ENCODE results near the gene CDK8. TPM values are rescaled to one million over a fixed set of nuclear protein-coding genes. Genes with fewer than 3 reads are reported as not detected.

The CDK8 gene
- total and polyA plus RNA-seq, 7 donors, result 6.2 to 14.5 (median 8.6) TPM

DNA sequence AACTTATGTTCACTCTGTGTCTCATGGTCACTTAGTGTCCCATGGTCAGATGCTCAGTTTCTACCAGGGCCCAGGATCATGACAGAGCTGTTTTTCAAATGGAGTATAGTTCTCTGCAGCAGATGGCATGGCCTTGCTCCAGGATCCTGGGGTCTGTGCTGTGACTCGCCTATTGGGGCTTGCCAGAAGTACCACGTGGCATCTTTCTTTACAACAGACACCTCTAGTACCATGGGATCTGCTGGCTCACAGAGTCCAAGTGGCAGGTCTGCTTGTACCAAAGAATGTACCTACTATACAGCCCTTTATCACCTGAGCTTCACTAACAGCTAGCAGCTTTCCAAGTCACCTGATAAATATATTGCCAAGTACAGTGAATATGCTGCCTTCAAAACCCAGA is 25.8 kb upstream of the CDK8 start:
- ATAC-seq (no peak), DNase-seq (no peak)
- Histone ChIP-seq H3K4me3 (no peak overlapping the region), H3K4me1 (peaks cover under 1% of the 10 kb centered on the region), H3K36me3 (ENCODE audit: insufficient read depth in 1 of 2, low read depth in 1 of 2) (no peaks in the 10 kb centered on the region), H3K9me3 (no peaks in the 10 kb centered on the region), H3K27me3 (ENCODE audit: insufficient read depth in 3 of 3, low read length in 2 of 3) (no peaks in the 10 kb centered on the region), H3K27ac (no peak overlapping the region)
- TF ChIP-seq, protein P1, sequence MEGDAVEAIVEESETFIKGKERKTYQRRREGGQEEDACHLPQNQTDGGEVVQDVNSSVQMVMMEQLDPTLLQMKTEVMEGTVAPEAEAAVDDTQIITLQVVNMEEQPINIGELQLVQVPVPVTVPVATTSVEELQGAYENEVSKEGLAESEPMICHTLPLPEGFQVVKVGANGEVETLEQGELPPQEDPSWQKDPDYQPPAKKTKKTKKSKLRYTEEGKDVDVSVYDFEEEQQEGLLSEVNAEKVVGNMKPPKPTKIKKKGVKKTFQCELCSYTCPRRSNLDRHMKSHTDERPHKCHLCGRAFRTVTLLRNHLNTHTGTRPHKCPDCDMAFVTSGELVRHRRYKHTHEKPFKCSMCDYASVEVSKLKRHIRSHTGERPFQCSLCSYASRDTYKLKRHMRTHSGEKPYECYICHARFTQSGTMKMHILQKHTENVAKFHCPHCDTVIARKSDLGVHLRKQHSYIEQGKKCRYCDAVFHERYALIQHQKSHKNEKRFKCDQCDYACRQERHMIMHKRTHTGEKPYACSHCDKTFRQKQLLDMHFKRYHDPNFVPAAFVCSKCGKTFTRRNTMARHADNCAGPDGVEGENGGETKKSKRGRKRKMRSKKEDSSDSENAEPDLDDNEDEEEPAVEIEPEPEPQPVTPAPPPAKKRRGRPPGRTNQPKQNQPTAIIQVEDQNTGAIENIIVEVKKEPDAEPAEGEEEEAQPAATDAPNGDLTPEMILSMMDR (IDR thresholded peaks at IDR 0.05), result no peak
- 53 to 73% (median 58%) methylated on average over 2 of the region's 2 CpGs for WGBS, 3 donors
- intact Hi-C loops (cut with DNase I), result no loop called here

DNA sequence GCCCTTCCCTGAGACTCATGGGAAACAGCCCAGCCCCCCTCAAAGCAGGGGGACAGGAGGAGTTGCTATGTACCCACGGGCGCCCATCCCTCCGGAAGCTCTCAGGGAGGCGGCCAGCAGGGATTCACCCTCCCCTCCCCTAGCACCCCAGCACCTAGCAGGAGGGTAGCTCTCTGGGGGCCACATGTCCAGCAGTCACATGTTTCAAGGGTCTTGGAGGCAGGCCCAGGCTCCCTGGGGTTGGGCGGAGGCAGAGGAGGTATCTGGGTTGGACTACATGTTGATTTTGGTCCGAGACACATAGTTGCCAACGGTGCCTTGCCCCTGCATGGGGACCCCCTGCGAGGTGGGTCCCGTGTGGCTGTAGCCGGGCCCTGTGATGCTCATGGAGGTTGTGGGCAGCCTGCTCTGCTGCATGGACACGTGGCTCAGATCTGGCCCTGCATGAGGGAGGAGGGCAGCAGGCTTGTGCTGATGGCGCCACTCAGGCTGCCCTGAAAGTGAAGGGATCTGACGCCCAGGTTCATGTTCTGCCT is 24.8 kb upstream of the CDK8 start:
- intact Hi-C loops (cut with DNase I), result no loop called here
- DNase-seq (no peak), ATAC-seq (no peak)
- Histone ChIP-seq H3K4me1 (no peaks in the 10 kb centered on the region), H3K27ac (no peak overlapping the region), H3K27me3 (ENCODE audit: insufficient read depth in 3 of 3, low read length in 2 of 3) (no peaks in the 10 kb centered on the region), H3K9me3 (no peaks in the 10 kb centered on the region), H3K4me3 (no peak overlapping the region), H3K36me3 (ENCODE audit: insufficient read depth in 1 of 2, low read depth in 1 of 2) (no peaks in the 10 kb centered on the region)
- TF ChIP-seq, protein P1 (IDR thresholded peaks at IDR 0.05), result no peak
- WGBS, 3 donors, result 85 to 94% (median 92%) methylated on average over 13 of the region's 13 CpGs

DNA sequence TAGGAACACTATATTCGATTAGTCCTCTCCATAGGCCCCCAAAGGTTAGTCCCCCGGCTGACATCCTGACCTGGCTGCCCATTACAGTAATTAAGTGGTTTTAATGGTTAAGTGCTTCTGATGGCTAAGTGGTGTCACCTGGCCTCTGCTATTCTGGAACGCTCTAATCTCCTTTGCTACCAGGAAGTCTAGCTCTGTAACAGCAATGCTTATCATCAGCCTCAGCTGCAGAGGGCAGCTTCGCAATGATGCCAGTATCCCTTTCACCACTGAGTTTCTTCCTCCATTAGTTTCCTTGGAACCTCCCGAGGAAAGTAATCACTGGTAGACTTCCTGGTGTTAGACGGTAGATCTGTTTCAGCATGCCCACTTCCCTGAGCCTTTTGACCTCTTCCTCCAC is 23.2 kb upstream of the CDK8 start:
- TF ChIP-seq, protein P1 (IDR thresholded peaks at IDR 0.05), result no peak
- 76 to 81% (median 78%) methylated on average over 6 of the region's 6 CpGs for WGBS, 3 donors
- H3K27ac ChIP-seq, result no peak overlapping the region
- H3K36me3 ChIP-seq (ENCODE audit: insufficient read depth in 1 of 2, low read depth in 1 of 2), result no peaks in the 10 kb centered on the region
- no peaks in the 10 kb centered on the region for H3K27me3 ChIP-seq (ENCODE audit: insufficient read depth in 3 of 3, low read length in 2 of 3)
- H3K4me3 ChIP-seq, result no peak overlapping the region
- ATAC-seq, result no peak
- intact Hi-C loops (cut with DNase I), result no loop called here
- no peaks in the 10 kb centered on the region for H3K9me3 ChIP-seq
- no peaks in the 10 kb centered on the region for H3K4me1 ChIP-seq
- no peak for DNase-seq

DNA sequence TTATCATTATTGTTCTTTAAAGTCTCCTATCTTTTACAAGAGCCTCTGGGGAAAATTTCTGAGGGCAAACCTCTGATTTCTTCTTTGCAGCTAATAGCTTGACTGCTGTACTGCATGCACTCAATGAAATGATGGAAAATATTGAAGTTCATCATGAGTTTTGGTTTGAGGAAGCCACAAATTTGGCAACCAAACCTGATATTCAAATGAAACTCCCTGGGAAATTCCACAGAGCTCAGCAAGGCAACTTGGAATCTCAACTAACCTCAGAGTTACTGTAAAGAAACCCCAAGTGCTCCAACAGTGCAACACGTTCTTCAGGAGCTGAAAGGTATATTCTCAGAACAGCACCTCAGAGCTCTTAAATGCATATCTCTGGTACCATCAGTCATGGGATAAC is 17.6 kb upstream of the CDK8 start:
- ATAC-seq (no peak), DNase-seq (no peak)
- Histone ChIP-seq H3K9me3 (no peaks in the 10 kb centered on the region), H3K4me3 (no peak overlapping the region), H3K27ac (no peak overlapping the region), H3K36me3 (ENCODE audit: insufficient read depth in 1 of 2, low read depth in 1 of 2) (no peaks in the 10 kb centered on the region), H3K4me1 (no peaks in the 10 kb centered on the region), H3K27me3 (ENCODE audit: insufficient read depth in 3 of 3, low read length in 2 of 3) (no peaks in the 10 kb centered on the region)
- TF ChIP-seq, protein P1 (IDR thresholded peaks at IDR 0.05), result no peak
- WGBS, 3 donors, result 44 to 73% (median 50%) methylated on average over 1 of the region's 1 CpG
- intact Hi-C loops (cut with DNase I), result no loop called here

DNA sequence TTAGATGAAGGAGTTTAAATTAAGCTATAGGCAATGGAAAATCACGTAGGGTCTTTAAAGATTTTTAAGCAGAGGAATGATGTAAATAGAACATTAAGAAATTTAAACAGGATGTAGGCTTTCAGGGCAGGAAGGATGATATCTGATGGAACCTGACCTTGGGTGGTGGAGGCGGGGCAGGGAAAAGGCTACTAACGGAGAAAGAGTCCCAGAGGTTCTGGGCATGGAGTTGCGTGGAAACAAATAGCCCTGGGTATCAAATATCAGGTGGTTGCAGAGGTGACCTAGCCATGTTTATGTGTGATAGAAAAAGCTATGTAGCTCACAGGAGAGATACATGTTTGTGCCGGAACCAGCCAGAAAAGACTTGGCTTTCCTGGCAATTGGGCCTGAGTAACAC is 7.8 kb upstream of the CDK8 start:
- no peaks in the 10 kb centered on the region for H3K4me1 ChIP-seq
- WGBS, 3 donors, result 31 to 38% (median 35%) methylated on average over 5 of the region's 5 CpGs
- DNase-seq (no peak), ATAC-seq (peak; percentile 78 to 89 (median 84))
- TF ChIP-seq, protein P1 (IDR thresholded peaks at IDR 0.05), result no peak
- H3K27me3 ChIP-seq (ENCODE audit: insufficient read depth in 3 of 3, low read length in 2 of 3), result no peaks in the 10 kb centered on the region
- no peaks in the 10 kb centered on the region for H3K36me3 ChIP-seq (ENCODE audit: insufficient read depth in 1 of 2, low read depth in 1 of 2)
- H3K9me3 ChIP-seq, result no peaks in the 10 kb centered on the region
- H3K4me3 ChIP-seq, result no peak overlapping the region
- intact Hi-C loops (cut with DNase I), result no loop called here
- H3K27ac ChIP-seq, result peak overlapping the region; percentile 30
